ENCODE measurements around the gene TSPAN5. TPM values are rescaled to one million over a fixed set of nuclear protein-coding genes. Genes with fewer than 3 reads are reported as not detected.

Gene TSPAN5
- total and polyA plus RNA-seq, 9 of the 15 experiments (the other 6 are each of a cell fraction or from before 2014, with no cell fraction given) = 0.58 to 6.6 (median 0.73) TPM

GRCh38 chr4:98663226-98664006 is 5.0 kb upstream of the TSPAN5 start (continued):
- TF ChIP-seq DIDO1 (tag; IDR thresholded peaks at IDR 0.05; ENCODE audit: low read depth) (no peak), SNIP1 (IDR thresholded peaks at IDR 0.05; ENCODE audit: low read depth) (no peak), ZNF696 (CRISPR knock-in tag; conservative IDR thresholded peaks at IDR 0.05) (no peak), STAG1 (CRISPR knock-in tag; IDR thresholded peaks at IDR 0.05; ENCODE audit: borderline replicate concordance) (no peak), FOXO4 (CRISPR knock-in tag; IDR thresholded peaks at IDR 0.05) (no peak), ZBTB9 (CRISPR knock-in tag; IDR thresholded peaks at IDR 0.05) (no peak), ZNF76 (CRISPR knock-in tag; IDR thresholded peaks at IDR 0.05; ENCODE audit: borderline replicate concordance) (no peak), KLF10 (CRISPR knock-in tag; IDR thresholded peaks at IDR 0.05) (no peak), CEBPG (CRISPR knock-in tag; IDR thresholded peaks at IDR 0.05) (no peak), CEBPG (tag; conservative IDR thresholded peaks at IDR 0.05 in 1 of 2, IDR thresholded peaks at IDR 0.05 in 1 of 2) (no peak)

Data from K562 (cell line).